DMS153 (cell line): ENCODE results near the gene UBTD1.
A peak's percentile ranks its signal among the peaks of the same experiment; 100 is the strongest.

ENCODE experiments used
- DNase-seq: peaks from one replicate; lab custom pipeline; 2025; lab: John Stamatoyannopoulos, UW

UBTD1 gene

DNA sequence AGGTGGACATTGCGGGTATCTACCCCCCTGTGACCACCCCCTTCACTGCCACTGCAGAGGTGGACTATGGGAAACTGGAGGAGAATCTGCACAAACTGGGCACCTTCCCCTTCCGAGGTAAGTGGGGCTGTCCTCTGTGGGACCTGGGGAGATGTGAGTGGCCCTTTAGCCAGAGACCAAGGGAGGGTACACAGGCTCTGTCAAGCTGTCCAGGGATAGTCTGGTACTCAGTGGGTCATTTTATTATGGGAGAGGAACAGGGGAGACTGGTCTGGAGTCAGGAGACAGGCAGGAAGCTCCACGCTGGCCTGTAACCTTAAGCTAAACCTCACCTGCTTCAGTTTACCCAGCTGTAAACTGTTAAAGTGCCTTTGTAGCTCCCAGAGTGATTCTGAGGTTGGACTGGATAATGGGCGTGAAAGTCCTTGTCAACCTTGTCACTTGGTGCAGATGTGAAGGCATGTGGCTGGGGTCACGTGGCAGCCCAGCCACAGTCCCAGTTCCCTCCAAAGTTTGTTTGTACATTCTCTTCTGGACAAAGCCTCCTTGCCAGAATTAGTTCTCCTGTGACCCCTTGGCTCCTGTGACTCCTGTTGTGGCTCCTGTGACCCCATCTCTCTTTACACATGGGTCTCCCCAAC is 86.2 kb downstream of the UBTD1 start:
- no peak for DNase-seq

DNA sequence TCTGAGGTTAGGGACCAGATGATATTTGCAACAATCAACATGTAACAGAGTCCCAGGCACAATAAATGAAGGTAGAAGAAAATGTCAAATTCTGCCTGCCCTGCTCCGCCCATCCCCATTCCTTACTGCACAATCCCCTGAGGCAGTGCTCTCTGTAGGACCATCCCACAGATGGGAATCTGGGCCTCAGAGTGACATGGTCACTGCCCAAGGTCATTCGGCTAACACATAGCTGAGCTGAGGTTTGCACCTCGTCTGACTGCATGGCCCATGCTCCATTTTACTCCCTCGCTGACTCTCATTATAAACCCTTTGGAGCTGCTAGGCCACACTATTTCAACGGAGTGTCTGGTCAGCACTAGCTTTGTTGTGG is 86.7 kb downstream of the UBTD1 start:
- DNase-seq = no peak

DNA sequence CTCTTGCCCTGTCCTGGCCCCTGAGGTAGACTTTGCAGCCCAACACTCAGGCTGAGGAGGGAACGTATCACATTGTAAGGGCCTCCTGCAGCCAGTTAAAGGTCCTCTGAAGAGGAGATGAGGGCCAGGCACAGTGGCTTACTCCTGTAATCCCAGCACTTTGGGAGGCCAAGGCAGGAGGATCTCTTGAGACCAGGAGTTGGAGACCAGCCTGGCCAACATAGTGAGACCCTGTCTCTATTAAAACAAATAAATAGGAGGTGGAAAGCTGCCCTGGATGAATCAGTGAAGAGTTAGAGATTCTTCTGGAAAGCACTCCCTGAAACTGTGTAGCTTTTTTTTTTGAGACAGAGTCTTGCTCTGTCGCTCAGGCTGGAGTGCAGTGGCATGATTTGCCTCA is 88.5 kb downstream of the UBTD1 start:
- no peak for DNase-seq

GRCh38 chr10:97589479-97589878 is 90.8 kb downstream of the UBTD1 start, which contains the start of gene C10orf62:
C10orf62 (plus strand) TSS chr10:97589721; CDS start chr10:97589898, 177 bp downstream.
- DNase-seq = no peak

DNA sequence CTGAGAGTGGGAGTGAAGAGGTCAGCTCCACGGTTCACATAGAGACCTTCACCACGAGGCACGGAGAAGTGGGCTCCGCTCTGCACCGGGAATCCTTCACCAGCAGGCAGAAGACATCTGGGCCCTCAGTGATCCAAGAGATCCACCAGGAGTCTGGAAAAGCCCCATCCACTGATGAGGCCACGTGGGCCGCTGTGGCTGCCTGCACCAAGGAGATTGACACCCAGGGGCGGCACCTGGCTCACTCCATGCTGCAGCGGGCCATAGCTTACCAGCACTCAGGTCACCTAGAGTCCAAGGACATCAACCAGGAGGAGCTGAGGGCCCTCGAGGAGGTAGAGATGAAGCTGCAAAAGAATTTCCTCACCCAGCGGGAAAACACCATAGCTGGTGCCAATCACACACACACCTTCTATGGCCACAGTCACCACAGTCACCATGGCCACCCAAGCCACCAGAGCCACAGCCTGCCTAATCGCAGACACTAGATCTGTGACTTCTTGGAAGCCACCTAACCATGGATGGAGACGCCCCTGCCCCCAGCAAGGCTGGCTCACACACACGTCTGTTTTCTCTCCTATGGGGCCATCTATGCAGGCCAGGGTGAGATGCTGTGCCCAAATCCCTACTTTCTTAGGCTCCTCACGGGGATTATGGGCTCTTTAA is 91.5 kb downstream of the UBTD1 start:
- no peak for DNase-seq

DNA sequence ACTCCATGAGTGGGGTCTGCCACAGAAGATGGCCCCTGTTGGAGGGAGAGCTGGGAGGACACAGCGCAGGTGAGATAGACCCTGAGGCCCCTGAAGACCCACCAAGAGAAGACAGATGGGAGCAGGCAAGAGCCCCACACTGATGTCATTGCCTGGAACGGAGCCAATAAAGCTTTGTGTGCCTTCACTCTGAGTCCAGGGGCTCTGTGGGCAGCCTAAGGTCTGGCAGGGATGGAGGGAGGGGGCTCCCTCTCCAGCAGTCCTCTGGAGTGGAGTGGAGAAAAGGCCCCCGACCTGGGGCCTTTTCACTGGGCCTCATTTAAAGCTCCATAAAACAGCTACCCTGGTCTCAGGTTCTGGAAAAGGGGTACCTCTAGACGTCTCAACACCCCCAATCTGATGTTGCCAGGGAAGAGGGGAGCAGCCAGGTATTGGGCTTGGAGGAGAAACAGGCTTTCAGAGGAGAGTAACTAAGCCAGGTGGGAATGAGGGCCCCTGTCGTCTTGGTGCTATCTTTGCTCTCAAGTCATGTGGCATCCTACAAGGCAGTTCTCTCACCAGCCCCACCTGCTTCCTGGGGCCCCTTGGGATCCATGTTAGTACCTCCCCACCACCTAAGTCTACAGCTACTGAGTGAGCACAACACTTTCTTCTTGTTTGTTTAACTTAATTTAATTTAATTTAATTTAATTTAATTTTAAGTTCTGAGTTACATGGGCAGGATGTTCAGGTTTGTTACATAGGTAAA is 92.2 kb downstream of the UBTD1 start:
- DNase-seq = no peak

DNA sequence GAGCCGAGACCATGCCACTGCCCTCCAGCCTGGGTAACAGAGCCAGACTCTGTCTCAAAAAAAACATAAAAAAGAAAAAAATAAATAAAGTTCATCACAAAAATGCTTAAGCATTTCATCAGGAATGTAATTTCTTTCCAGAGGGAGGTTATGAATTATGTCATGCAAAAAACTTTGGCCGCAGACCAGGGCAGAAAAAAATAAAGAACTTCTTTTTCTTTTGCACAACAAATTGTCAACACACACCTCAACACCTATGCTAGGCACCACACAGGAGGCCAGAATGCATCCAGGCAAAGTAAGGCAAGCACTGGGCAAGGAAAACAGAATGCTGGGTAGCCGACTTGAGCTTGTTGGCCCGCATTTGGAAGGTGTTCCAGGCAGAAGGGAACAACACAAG is 94.7 kb downstream of the UBTD1 start:
- DNase-seq = no peak

GRCh38 chr10:97596101-97597082 is 97.7 kb downstream of the UBTD1 start:
- DNase-seq = no peak

- DNase-seq = no peak
Measured at GRCh38 chr10:97597778-97598177, 99.1 kb downstream of the UBTD1 start.

GRCh38 chr10:97598407-97599271 is 99.9 kb downstream of the UBTD1 start:
- no peak for DNase-seq

GRCh38 chr10:97599272-97599619 is 100.5 kb downstream of the UBTD1 start:
- DNase-seq = no peak

DNA sequence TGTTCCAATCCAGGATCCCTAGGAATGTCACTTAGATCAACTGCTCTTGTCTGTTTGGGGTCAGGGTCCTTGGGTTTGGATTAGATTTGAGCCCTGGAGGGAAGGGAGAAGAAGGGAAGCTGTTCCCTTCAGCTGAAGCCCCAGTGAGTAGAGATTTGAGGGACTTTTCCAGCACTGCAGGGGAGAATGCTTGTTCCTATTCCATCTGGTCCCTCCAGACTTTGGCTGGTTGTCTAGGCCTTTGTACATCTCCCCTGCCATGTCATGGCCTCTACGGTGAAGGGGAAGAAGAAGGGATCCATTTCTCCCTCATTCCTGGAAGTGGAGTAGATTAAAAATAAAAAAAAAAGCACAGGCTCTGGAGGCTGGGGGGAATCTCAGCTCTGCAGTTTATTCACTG is 101.9 kb downstream of the UBTD1 start:
- DNase-seq = no peak

GRCh38 chr10:97601268-97602215 is 102.8 kb downstream of the UBTD1 start:
- DNase-seq = no peak

DNA sequence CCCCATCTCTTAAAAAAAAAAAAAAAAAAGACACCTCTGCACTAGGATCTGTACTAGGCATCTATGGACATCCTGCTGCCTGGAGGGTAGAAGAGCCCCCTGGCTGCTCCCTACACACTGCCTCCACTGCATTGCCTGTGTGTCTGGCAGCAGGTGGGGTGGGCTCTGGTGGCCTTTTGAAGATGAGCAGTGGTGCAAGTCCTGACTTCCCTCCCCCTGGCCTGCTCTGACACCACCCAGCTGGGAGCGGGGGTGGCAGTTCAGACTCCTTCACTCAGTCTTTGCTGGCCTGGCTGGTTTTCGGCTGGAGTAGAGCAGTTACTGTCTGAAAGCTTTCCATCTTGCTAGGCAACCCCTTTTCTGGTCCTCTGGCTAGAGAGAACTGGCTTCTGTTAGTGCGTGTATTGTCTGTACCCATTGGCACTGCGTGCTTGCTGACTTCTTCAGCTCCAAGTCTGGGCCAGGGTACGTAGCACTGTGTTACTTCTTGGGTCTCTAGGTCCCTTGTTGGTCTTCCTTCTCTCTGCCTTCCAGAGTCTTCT is 108.4 kb downstream of the UBTD1 start:
- no peak for DNase-seq

DNA sequence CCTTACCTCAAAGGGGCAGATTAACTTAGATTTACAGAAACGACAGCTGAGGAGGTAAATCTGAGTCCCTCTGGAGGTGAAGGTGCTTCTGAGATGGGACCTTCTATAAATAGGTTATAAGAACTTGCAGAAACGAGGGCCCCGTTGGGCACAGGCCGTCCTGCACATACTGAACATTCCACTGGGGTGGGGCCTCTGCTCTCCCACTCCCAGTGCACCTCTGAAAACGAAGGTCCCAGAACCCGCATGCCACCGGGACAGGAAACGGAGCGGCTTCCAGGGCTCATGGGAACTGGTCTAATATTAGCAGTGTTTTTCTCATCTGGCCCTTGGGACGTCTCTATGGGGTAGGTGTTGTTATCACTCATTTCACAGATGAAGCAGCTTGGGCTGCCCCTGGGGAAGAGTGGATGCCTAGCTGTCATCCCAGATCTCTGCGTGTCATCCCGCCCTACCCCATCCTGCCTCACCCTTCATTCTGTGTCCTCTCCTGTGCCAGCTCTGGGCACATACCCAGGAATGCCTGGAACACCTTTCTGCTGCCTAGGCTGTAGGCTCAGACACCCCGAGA is 110.4 kb downstream of the UBTD1 start:
- DNase-seq = no peak

DNA sequence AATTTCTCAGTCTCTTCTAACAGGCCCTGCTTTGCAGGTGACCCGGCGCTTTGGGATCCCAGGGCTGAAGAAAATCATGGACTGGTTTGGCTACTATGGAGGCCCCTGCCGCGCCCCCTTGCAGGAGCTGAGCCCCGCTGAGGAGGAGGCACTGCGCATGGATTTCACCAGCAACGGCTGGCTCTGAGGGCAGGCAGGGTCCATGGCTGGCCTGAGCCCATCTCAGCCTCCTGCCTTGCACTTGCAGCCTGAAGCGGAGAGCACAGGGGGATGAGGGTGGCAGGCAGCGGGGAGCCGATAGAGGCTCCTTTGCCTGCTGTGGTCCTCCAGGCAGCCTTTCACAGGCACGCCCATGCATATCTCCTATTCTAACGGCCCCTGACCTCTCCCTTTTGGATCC is 112.7 kb downstream of the UBTD1 start:
- DNase-seq = no peak

GRCh38 chr10:97612386-97612785 is 113.7 kb downstream of the UBTD1 start:
- DNase-seq = peak; percentile 17

DNA sequence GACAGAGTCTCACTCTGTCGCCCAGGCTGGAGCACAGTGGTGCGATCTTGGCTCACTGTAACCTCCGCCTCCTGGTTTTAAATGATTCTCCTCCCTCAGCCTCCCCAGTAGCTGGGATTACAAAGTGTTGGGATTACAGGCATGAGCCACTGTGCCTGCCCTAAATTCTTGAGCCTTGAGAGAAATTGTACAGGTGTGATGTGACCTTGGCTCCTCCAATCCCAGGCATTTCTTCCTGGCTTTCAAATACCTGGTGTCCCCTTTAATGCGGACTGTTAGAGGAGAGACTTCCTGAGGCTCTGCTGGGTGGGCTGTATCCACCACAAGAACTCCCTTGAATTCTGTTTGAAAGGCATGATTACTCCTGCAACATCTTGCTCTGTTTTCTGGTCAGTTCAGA is 119.6 kb downstream of the UBTD1 start:
- DNase-seq = no peak

GRCh38 chr10:97618733-97619132 is 120.0 kb downstream of the UBTD1 start:
- no peak for DNase-seq
